G401 (cell line): ENCODE measurements around the gene ATP10B. TPM values are rescaled to one million over a fixed set of nuclear protein-coding genes. Genes with fewer than 3 reads are reported as not detected.

Experiments
- DNase-seq: peaks from one replicate; pipeline ENCODE4 v3.0.0-alpha.2; 2015; ENCODE audit warnings: low spot score
- in situ Hi-C: cut with HindIII; loops from 2 replicates; pipeline ENCODE4 v1.10.0; 2016; ENCODE audit warnings: low sequenced_read_pairs, mixed read lengths
- total RNA-seq: library from RNA; depleted of rRNA; stranded (reverse); fragments of >200 nt; shearing (Covaris generic); gene quantifications from 2 replicates; pipeline ENCODE4 v1.2.3, GENCODE V29; 2014

The ATP10B gene
- total RNA-seq, 1 experiment from 2014 or later: not detected

GRCh38 chr5:160539431-160539830 is 312.6 kb downstream of the ATP10B start:
- in situ Hi-C loops: no loop called here
- DNase-seq: no peak

DNA sequence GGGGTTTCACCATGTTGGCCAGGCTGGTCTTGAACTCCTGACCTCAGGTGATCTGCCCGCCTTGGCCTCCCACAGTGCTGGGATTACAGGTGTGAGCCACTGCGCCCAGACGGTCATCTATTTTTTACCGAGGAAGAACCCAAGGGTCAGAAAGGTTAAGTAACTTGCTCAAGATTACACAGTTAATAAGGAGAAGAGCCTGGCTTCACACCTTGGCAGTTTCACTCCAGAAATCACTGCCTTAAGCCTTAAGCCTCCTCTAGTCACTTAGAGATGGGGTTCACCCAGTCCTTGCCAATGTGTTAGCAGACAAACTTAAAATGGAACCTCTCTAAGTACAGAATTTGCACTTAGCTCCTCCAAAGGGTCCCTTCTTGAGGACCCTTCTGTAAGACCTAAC is 314.1 kb downstream of the ATP10B start:
- DNase-seq: no peak
- in situ Hi-C loops: no loop called here

DNA sequence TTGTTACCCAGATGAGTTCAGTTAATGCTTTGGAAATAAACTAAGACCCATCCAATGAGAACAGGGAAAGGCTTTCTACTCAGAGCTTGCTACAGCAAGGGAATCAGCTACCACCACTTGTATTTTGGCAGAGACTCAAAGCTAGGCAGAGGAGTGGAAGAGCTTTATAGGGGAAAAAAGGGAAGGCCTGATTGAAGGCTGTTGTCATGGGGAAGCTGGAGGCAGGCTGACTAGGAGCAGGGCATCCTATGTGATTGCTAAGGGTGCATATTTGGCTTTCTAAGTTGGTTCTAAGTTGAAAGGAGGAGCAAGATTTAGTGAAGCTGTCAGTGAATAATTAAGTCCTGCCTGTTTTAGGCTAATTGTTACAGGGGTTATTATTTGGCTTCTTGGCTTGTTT is 314.9 kb downstream of the ATP10B start:
- DNase-seq: no peak
- in situ Hi-C loops: no loop called here

GRCh38 chr5:160534914-160535313 is 317.1 kb downstream of the ATP10B start:
- in situ Hi-C loops: no loop called here
- DNase-seq: no peak

GRCh38 chr5:160534125-160534524 is 317.9 kb downstream of the ATP10B start:
- in situ Hi-C loops: no loop called here
- DNase-seq: no peak

GRCh38 chr5:160525471-160526261 is 326.3 kb downstream of the ATP10B start:
- in situ Hi-C loops: no loop called here

GRCh38 chr5:160524827-160525226 is 327.2 kb downstream of the ATP10B start:
- in situ Hi-C loops: no loop called here
- DNase-seq: no peak

More at GRCh38 chr5:160525471-160526261, 326.3 kb downstream of the ATP10B start:
- DNase-seq: no peak

DNA sequence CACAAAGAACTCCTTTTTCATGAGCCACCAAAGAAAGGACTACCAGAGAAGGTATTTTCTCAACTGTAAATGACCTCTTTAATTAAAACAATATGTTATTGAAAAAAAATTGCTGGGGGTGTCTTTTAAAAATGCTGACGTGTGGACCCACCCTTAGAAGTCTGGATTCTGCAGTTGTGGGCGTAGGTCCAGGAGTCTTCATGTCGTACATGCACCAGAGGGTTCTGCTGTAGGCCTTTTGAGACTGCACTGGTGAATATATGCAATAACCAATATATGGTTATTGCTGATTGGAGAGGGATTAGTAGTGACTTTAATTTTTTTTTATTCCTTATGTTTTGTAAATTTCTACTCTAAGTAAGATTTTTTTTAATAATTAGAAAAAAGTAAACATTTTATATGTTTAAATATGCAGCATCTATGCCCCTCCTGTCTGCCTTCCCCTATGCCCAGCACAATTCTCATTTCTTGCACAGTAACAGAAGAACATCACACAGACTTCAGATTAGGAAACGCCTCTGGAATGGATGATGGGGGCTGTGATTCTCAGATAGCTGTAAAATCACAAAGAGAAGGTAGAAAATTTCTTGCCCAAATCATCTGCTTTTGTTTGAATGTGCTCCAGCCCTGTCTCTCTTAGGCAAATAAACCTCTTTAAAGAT is 328.4 kb downstream of the ATP10B start:
- DNase-seq: no peak
- in situ Hi-C loops: no loop called here

DNA sequence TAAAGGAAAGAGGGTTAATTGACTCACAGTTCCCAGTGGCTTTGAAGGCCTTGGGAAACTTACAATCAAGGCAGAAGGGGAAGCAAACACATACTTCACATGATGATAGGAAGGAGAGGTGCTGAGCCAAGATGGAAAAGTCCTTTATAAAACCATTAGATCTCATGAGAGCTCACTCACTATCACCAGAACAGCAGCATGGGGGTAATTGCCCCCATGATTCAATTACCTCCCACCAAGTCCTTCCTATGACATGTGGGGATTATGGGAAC is 330.7 kb downstream of the ATP10B start:
- in situ Hi-C loops: no loop called here
- no peak for DNase-seq

GRCh38 chr5:160520609-160521391 is 331.2 kb downstream of the ATP10B start:
- DNase-seq: no peak
- in situ Hi-C loops: no loop called here

- DNase-seq: no peak
- in situ Hi-C loops: no loop called here
These were observed 335.1 kb downstream of the ATP10B start for GRCh38 chr5:160516696-160517530.

GRCh38 chr5:160514866-160515265 is 337.1 kb downstream of the ATP10B start:
- DNase-seq: no peak
- in situ Hi-C loops: no loop called here

DNA sequence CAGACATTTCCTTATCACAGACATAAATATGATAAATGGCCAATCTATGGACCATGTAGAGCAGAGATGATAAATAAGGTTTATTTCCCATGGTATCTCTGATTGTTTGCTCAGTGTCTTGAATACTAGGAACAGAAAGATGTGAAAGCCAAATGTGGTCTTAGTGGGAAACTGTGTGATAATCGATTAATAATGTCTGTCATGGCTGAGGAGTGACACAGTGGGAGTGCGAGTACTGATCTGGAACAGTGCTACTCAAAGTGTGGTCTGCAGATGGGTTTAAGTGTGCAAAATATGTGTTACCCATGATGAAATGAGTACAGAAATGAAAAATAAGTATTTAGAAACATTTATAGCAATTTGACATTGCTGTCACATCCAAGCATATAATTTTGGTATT is 337.8 kb downstream of the ATP10B start:
- in situ Hi-C loops: no loop called here
- DNase-seq: no peak

GRCh38 chr5:160513485-160513884 is 338.5 kb downstream of the ATP10B start:
- in situ Hi-C loops: no loop called here
- DNase-seq: no peak
